Hepatocyte (in vitro differentiated cells): ENCODE measurements around the gene LIN7B. TPM values are rescaled to one million over a fixed set of nuclear protein-coding genes. Genes with fewer than 3 reads are reported as not detected.
"Not testable (repeated sequence)": the region's sequence is repeated elsewhere in the genome, so short reads cannot be mapped to it uniquely, and the experiment has no call there.

Source experiments
- DNase-seq: peaks from one replicate; pipeline ENCODE4 v3.0.0-alpha.2; 2016; ENCODE audit warnings: low spot score
- H2AFZ ChIP-seq: fragments of 200-600 bp; sonication (generic); 2 replicates; pipeline ENCODE4 v1.6.0; 2016; ENCODE audit warnings: antibody characterized with exemption, mild to moderate bottlenecking
- H3K27ac ChIP-seq: fragments of 200-600 bp; sonication (generic); 2 replicates; pipeline ENCODE4 v1.5.1; 2016; ENCODE audit warnings: mild to moderate bottlenecking
- H3K27me3 ChIP-seq: fragments of 200-600 bp; sonication (generic); 2 replicates; pipeline ENCODE4 v1.6.1; 2016
- H3K36me3 ChIP-seq: fragments of 200-600 bp; sonication (generic); replicated peaks from 2 replicates; pipeline ENCODE4 v1.5.1; 2016; ENCODE audit warnings: low read depth; ENCODE audit not compliant: insufficient read depth
- H3K4me1 ChIP-seq: fragments of 200-600 bp; sonication (generic); 2 replicates; pipeline ENCODE4 v1.5.1; 2016; ENCODE audit warnings: mild to moderate bottlenecking, moderate library complexity; ENCODE audit not compliant: insufficient read depth
- H3K4me2 ChIP-seq: fragments of 200-600 bp; sonication (generic); 2 replicates; pipeline ENCODE4 v1.6.0; 2016
- H3K4me3 ChIP-seq: fragments of 200-600 bp; sonication (generic); 2 replicates; pipeline ENCODE4 v1.5.1; 2016; ENCODE audit warnings: mild to moderate bottlenecking
- H3K79me2 ChIP-seq: fragments of 200-600 bp; sonication (generic); 2 replicates; pipeline ENCODE4 v1.6.0; 2017; ENCODE audit warnings: mild to moderate bottlenecking
- H3K9me2 ChIP-seq: fragments of 200-600 bp; sonication (generic); replicated peaks from 2 replicates; pipeline ENCODE4 v1.6.0; 2017; ENCODE audit warnings: mild to moderate bottlenecking; ENCODE audit not compliant: insufficient read depth
- H3K9me3 ChIP-seq: fragments of 200-600 bp; sonication (generic); 2 replicates; pipeline ENCODE4 v1.5.1; 2016; ENCODE audit warnings: low read depth, mild to moderate bottlenecking
- H4K20me1 ChIP-seq: fragments of 200-600 bp; sonication (generic); 2 replicates; pipeline ENCODE4 v1.6.0; 2016; ENCODE audit warnings: mild to moderate bottlenecking; ENCODE audit not compliant: insufficient read depth, poor library complexity, severe bottlenecking
- CTCF ChIP-seq: fragments of 200-600 bp; sonication (generic); IDR thresholded peaks from 2 replicates; pipeline ENCODE4 v1.5.1; 2016; ENCODE audit warnings: antibody characterized with exemption, mild to moderate bottlenecking; ENCODE audit not compliant: poor library complexity
- EZH2 ChIP-seq: fragments of 200-600 bp; sonication (generic); IDR thresholded peaks from 2 replicates; pipeline ENCODE4 v1.6.1; 2016; ENCODE audit warnings: antibody characterized with exemption, mild to moderate bottlenecking, borderline replicate concordance
- EZH2phosphoT487 ChIP-seq: fragments of 200-600 bp; sonication (generic); IDR thresholded peaks from one replicate; pipeline ENCODE4 v1.6.1; 2018; ENCODE audit warnings: antibody characterized with exemption, mild to moderate bottlenecking, low read depth, moderate library complexity; ENCODE audit not compliant: unreplicated experiment, severe bottlenecking
- WGBS: methylation state at CpG from one replicate; pipeline ENCODE4 v1.1.6; 2016; ENCODE audit warnings: low lambda C conversion rate; ENCODE audit errors: missing lambda C conversion rate; 5-methylcytosine and 5-hydroxymethylcytosine counted together
- polyA plus RNA-seq: library from polyadenylated mRNA; unstranded; fragments of >200 nt; fragmentation: Nextera tagmentation; extraction: Ambion mirVana; gene quantifications from 2 replicates; pipeline ENCODE4 v1.2.1, GENCODE V29; 2016
- total RNA-seq: library from RNA; depleted of rRNA; stranded (reverse); fragments of >200 nt; gene quantifications from 2 replicates; pipeline ENCODE4 v1.2.3, GENCODE V29; 2014

LIN7B gene
- total and polyA plus RNA-seq, 2 experiments from 2014 or later: 8.7 to 18.0 TPM

GRCh38 chr19:49126575-49126974 lies 12.4 kb downstream of the LIN7B start:
- H4K20me1 ChIP-seq: no peaks in the 10 kb centered on the region
- DNase-seq: no peak

GRCh38 chr19:49127225-49127624 lies 13.1 kb downstream of the LIN7B start:
- DNase-seq, H3K27ac ChIP-seq, H2AFZ ChIP-seq, H3K27me3 ChIP-seq, H4K20me1 ChIP-seq, H3K4me1 ChIP-seq, H3K36me3 ChIP-seq, H3K9me2 ChIP-seq, H3K79me2 ChIP-seq, H3K9me3 ChIP-seq, H3K4me3 ChIP-seq: not testable (repeated sequence)
- peak overlapping the region; percentile 73 for H3K4me2 ChIP-seq
- over 99% methylated on average over 12 of the region's 12 CpGs for WGBS

More at GRCh38 chr19:49126575-49126974, 12.4 kb downstream of the LIN7B start:
- Histone ChIP-seq H3K79me2 (no peaks in the 10 kb centered on the region), H3K27ac (no peak overlapping the region), H3K4me2 (no peak overlapping the region), H3K9me3 (no peaks in the 10 kb centered on the region), H3K4me1 (no peaks in the 10 kb centered on the region), H3K27me3 (no peaks in the 10 kb centered on the region), H3K4me3 (no peak overlapping the region), H3K36me3 (no peaks in the 10 kb centered on the region), H3K9me2 (no peaks in the 10 kb centered on the region), H2AFZ (no peak overlapping the region)
- WGBS: 70% methylated on average over 4 of the region's 4 CpGs
- TF ChIP-seq EZH2phosphoT487: no peak
- no peak for TF ChIP-seq EZH2
- TF ChIP-seq CTCF: no peak

GRCh38 chr19:49127674-49128544 lies 13.7 kb downstream of the LIN7B start:
- H3K4me2 ChIP-seq: peak overlapping the region; percentile 79
- no peaks in the 10 kb centered on the region for H3K9me2 ChIP-seq
- no peaks in the 10 kb centered on the region for H3K4me1 ChIP-seq
- peak overlapping the region; percentile 49 for H2AFZ ChIP-seq
- TF ChIP-seq CTCF: no peak
- TF ChIP-seq EZH2phosphoT487: no peak
- no peak for TF ChIP-seq EZH2
- no peak overlapping the region for H3K4me3 ChIP-seq
- no peaks in the 10 kb centered on the region for H3K79me2 ChIP-seq
- H3K9me3 ChIP-seq: no peaks in the 10 kb centered on the region
- no peaks in the 10 kb centered on the region for H4K20me1 ChIP-seq
- 10% methylated on average over 31 of the region's 63 CpGs for WGBS
- H3K27ac ChIP-seq: peak overlapping the region; percentile 76
- peak; percentile 98 for DNase-seq
- no peaks in the 10 kb centered on the region for H3K36me3 ChIP-seq
- H3K27me3 ChIP-seq: no peaks in the 10 kb centered on the region

GRCh38 chr19:49128545-49129237 lies 14.5 kb downstream of the LIN7B start:
- H3K27me3 ChIP-seq: no peaks in the 10 kb centered on the region
- TF ChIP-seq CTCF (no peak), EZH2phosphoT487 (no peak), EZH2 (no peak)
- no peak for DNase-seq
- no peaks in the 10 kb centered on the region for H3K9me3 ChIP-seq
- no peaks in the 10 kb centered on the region for H3K36me3 ChIP-seq
- WGBS: 89% methylated on average over 13 of the region's 15 CpGs
- no peaks in the 10 kb centered on the region for H3K4me1 ChIP-seq
- peak overlapping the region; percentile 79 for H3K4me2 ChIP-seq
- no peaks in the 10 kb centered on the region for H3K79me2 ChIP-seq
- no peak overlapping the region for H3K4me3 ChIP-seq
- H4K20me1 ChIP-seq: no peaks in the 10 kb centered on the region
- no peaks in the 10 kb centered on the region for H3K9me2 ChIP-seq
- H3K27ac ChIP-seq: no peak overlapping the region
- no peak overlapping the region for H2AFZ ChIP-seq
